Endothelial cell of umbilical vein (primary cell): ENCODE results near the gene SYK. TPM values are rescaled to one million over a fixed set of nuclear protein-coding genes. Genes with fewer than 3 reads are reported as not detected.

ENCODE experiments used
- BruUV-seq: library from RNA; stranded (reverse); fragments of 400-500 nt; replicated peaks from 2 replicates; lab custom pipeline; 2021; lab: Mats Ljungman, UMichigan
- CTCF ChIA-PET: fragments of 300-600, 350-600 bp; sonication (Branson Sonifier 250); formaldehyde crosslinking; loops from one replicate; lab custom pipeline; 2021; ENCODE audit warnings: antibody characterized with exemption, inconsistent platforms; lab: Charles Lee
- POLR2A ChIA-PET: fragments of 300-600, 350-600 bp; sonication (Branson Sonifier 250); formaldehyde crosslinking; loops from one replicate; lab custom pipeline; 2021; ENCODE audit warnings: antibody characterized with exemption, inconsistent platforms; lab: Charles Lee
- DNase-seq: peaks from one replicate; pipeline ENCODE4 v3.0.0-alpha.2; 2011; ENCODE audit warnings: low read depth, low spot score
- FAIRE-seq: peaks from 2 replicates; lab custom pipeline; 2011; peaks lifted over from hg19 to GRCh38; lab: Jason Lieb, UNC
- H2AFZ ChIP-seq: 2 replicates; pipeline ENCODE4 v1.6.0; 2012; ENCODE audit warnings: low read depth, low read length, control low read depth, inconsistent platforms
- H3K27ac ChIP-seq: 2 replicates; pipeline ENCODE4 v1.5.1; 2011; ENCODE audit warnings: low read depth, mild to moderate bottlenecking, control low read depth, low read length, moderate library complexity; ENCODE audit not compliant: insufficient read depth
- H3K27me3 ChIP-seq, 2 experiments: 2 replicates each; pipeline versions ENCODE4 v1.6.0 to v1.6.1; 2011; ENCODE audit warnings: low read length in 2 of 2, mixed read lengths in 1 of 2; ENCODE audit not compliant: control insufficient read depth in 2 of 2, insufficient read depth in 2 of 2
- H3K36me3 ChIP-seq, 2 experiments: 2 replicates in 1 of 2; 3 replicates in 1 of 2; pipeline ENCODE4 v1.5.1; 2011; ENCODE audit warnings: low read length in 2 of 2, mild to moderate bottlenecking in 1 of 2, moderate library complexity in 1 of 2; ENCODE audit not compliant: control insufficient read depth in 2 of 2, insufficient read depth in 2 of 2; ENCODE audit errors: extremely low read depth in 1 of 2
- H3K4me1 ChIP-seq: 3 replicates; pipeline ENCODE4 v1.5.1; 2011; ENCODE audit warnings: mild to moderate bottlenecking, low read length; ENCODE audit not compliant: control insufficient read depth, insufficient read depth; ENCODE audit errors: extremely low read depth
- H3K4me2 ChIP-seq: 2 replicates; pipeline ENCODE4 v1.6.1; 2011; ENCODE audit warnings: low read length, control low read depth, mixed read lengths; ENCODE audit not compliant: insufficient read depth
- H3K4me3 ChIP-seq, 3 experiments: fragments of 200-600 bp in 1 of 3; sonication (generic), shearing (Covaris generic) in 1 of 3; replicated peaks in 1 of 3; 2 replicates each; pipeline ENCODE4 v1.5.1; 2011 to 2016; ENCODE audit warnings: control low read depth in 3 of 3, low read length in 3 of 3, mild to moderate bottlenecking in 2 of 3, inconsistent platforms in 1 of 3, low read depth in 1 of 3, moderate library complexity in 1 of 3; ENCODE audit not compliant: insufficient read depth in 1 of 3
- H3K79me2 ChIP-seq: 2 replicates; pipeline ENCODE4 v1.6.0; 2012; ENCODE audit warnings: low read length, inconsistent platforms; ENCODE audit not compliant: control insufficient read depth, insufficient read depth
- H3K9ac ChIP-seq: replicated peaks from 2 replicates; pipeline ENCODE3; 2011; ENCODE audit warnings: low read length, control low read depth; ENCODE audit not compliant: insufficient read depth; ENCODE audit errors: extremely low read depth
- H3K9me1 ChIP-seq: replicated peaks from 3 replicates; pipeline ENCODE4 v1.6.0; 2011; ENCODE audit warnings: mild to moderate bottlenecking, low read length; ENCODE audit not compliant: control insufficient read depth, insufficient read depth; ENCODE audit errors: extremely low read depth
- H3K9me3 ChIP-seq: replicated peaks from 2 replicates; pipeline ENCODE4 v1.5.1; 2012; ENCODE audit warnings: low read length, inconsistent platforms; ENCODE audit not compliant: control insufficient read depth, insufficient read depth
- H4K20me1 ChIP-seq: replicated peaks from 2 replicates; pipeline ENCODE3; 2011; ENCODE audit warnings: mild to moderate bottlenecking, low read length; ENCODE audit not compliant: control insufficient read depth, insufficient read depth; ENCODE audit errors: extremely low read depth
- EZH2 ChIP-seq: IDR thresholded peaks from 2 replicates; pipeline ENCODE4 v1.6.1; 2012; ENCODE audit warnings: borderline replicate concordance, low read depth, mild to moderate bottlenecking, moderate library complexity, low read length, inconsistent platforms; ENCODE audit not compliant: severe bottlenecking
- FOS ChIP-seq: IDR thresholded peaks from 2 replicates; pipeline ENCODE4 v1.6.1; 2011; ENCODE audit warnings: mild to moderate bottlenecking, low read length, moderate library complexity, borderline replicate concordance; ENCODE audit not compliant: insufficient read depth
- GATA2 ChIP-seq: IDR thresholded peaks from 2 replicates; pipeline ENCODE4 v1.7.0; 2011; ENCODE audit warnings: low read depth, mild to moderate bottlenecking, moderate library complexity, mixed read lengths, low read length; ENCODE audit not compliant: insufficient read length, insufficient read depth
- JUN ChIP-seq: IDR thresholded peaks from 2 replicates; pipeline ENCODE4 v1.6.1; 2011; ENCODE audit warnings: borderline replicate concordance, low read depth; ENCODE audit not compliant: insufficient read length, insufficient read depth
- MYC ChIP-seq: IDR thresholded peaks from one replicate; pipeline ENCODE4 v1.6.1; 2011; ENCODE audit warnings: mild to moderate bottlenecking, low read depth, low read length
- POLR2A ChIP-seq: IDR thresholded peaks from 2 replicates; pipeline ENCODE4 v1.6.1; 2012; ENCODE audit warnings: low read depth, mild to moderate bottlenecking, control low read depth, low read length
- POLR2AphosphoS5 ChIP-seq: IDR thresholded peaks from 2 replicates; pipeline ENCODE4 v1.6.1; 2012; ENCODE audit warnings: low read depth, mild to moderate bottlenecking, control low read depth, low read length, moderate library complexity; ENCODE audit not compliant: insufficient read depth
- dilution Hi-C: fragments of 300-500 bp; cut with MboI; formaldehyde crosslinking; loops from one replicate; pipeline ENCODE4 v1.15.0; 2019; ENCODE audit warnings: low sequenced_read_pairs; ENCODE audit not compliant: extremely low pct_ligation_motif_present
- intact Hi-C: fragments of 100-400 bp; cut with micrococcal nuclease; formaldehyde crosslinking; loops from one replicate; pipeline ENCODE4 v1.10.0; 2022
- polyA plus RNA-seq, 4 experiments: library from polyadenylated mRNA; depleted of rRNA in 3 of 4; stranded (reverse) in 3 of 4; unstranded in 1 of 4; fragments of >200 nt; gene quantifications; 2 replicates each; pipeline versions ENCODE4 v1.2.1 to v1.2.3, GENCODE V29; 2011 to 2012; ENCODE audit warnings: missing spikeins in 1 of 4
- total RNA-seq: library from RNA; stranded (reverse); gene quantifications from 2 replicates; pipeline ENCODE4 v1.2.3, GENCODE V29; 2021
- TF ChIP-seq, protein P1 (sequence below), 2 donors: IDR thresholded peaks; 1 replicate in 1 of 2; 2 replicates in 1 of 2; pipeline ENCODE4 v1.5.1; 2011; ENCODE audit warnings: low read length in 2 of 2, mild to moderate bottlenecking in 2 of 2, moderate library complexity in 2 of 2, control low read depth in 1 of 2, inconsistent platforms in 1 of 2, low read depth in 1 of 2; ENCODE audit not compliant: insufficient read depth in 1 of 2; ENCODE audit errors: extremely low read depth in 1 of 2
- TF ChIP-seq, protein P2 (sequence below): IDR thresholded peaks from 2 replicates; pipeline ENCODE4 v1.6.1; 2011; ENCODE audit not compliant: insufficient read depth, insufficient read length

The SYK gene
- total and polyA plus RNA-seq, 2 donors (not counting 3 experiments of a cell fraction or from before 2014, with no cell fraction given) = not detected

DNA sequence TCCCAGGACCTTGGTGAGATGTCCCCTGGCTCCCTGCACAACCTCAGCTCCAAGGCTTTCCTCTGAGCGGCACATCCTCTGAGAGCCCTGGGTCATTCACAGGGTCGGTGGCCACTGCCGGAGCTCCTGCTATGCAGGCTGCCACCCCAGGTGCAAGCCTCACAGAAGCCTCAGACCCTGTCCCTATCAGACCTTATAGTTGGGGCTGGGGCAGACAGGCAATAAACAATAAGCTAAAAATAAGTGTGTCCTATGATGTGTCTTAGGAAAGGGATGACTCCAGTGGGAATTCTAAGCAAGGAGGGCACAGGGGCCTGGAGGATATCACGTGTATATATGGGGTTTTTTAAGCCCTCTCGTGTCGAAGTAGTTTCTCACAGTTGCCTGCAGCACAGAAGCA, 91.3 kb downstream of the SYK start:
- H4K20me1 ChIP-seq = no peaks in the 10 kb centered on the region
- no peak for DNase-seq
- no peaks in the 10 kb centered on the region for H3K9me3 ChIP-seq
- TF ChIP-seq POLR2A = no peak
- TF ChIP-seq, protein P1, sequence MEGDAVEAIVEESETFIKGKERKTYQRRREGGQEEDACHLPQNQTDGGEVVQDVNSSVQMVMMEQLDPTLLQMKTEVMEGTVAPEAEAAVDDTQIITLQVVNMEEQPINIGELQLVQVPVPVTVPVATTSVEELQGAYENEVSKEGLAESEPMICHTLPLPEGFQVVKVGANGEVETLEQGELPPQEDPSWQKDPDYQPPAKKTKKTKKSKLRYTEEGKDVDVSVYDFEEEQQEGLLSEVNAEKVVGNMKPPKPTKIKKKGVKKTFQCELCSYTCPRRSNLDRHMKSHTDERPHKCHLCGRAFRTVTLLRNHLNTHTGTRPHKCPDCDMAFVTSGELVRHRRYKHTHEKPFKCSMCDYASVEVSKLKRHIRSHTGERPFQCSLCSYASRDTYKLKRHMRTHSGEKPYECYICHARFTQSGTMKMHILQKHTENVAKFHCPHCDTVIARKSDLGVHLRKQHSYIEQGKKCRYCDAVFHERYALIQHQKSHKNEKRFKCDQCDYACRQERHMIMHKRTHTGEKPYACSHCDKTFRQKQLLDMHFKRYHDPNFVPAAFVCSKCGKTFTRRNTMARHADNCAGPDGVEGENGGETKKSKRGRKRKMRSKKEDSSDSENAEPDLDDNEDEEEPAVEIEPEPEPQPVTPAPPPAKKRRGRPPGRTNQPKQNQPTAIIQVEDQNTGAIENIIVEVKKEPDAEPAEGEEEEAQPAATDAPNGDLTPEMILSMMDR (IDR thresholded peaks at IDR 0.05; ENCODE audit: extremely low read depth in 1 of 2, insufficient read depth in 1 of 2, low read depth in 1 of 2, low read length in 2 of 2) = no peak
- TF ChIP-seq EZH2 = no peak
- TF ChIP-seq, protein P2, sequence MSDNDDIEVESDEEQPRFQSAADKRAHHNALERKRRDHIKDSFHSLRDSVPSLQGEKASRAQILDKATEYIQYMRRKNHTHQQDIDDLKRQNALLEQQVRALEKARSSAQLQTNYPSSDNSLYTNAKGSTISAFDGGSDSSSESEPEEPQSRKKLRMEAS = no peak
- no peak for TF ChIP-seq MYC
- no peak for TF ChIP-seq POLR2AphosphoS5
- TF ChIP-seq GATA2 = no peak
- TF ChIP-seq FOS = no peak
- TF ChIP-seq JUN = no peak
- H2AFZ ChIP-seq = no peak overlapping the region
- CTCF ChIA-PET = interaction anchor here (3.3 kb wide), 1 partner anchor 22 kb away, joined by 12 read pairs; no protein-coding TSS in a partner anchor
- H3K9me1 ChIP-seq = no peaks in the 10 kb centered on the region
- no peak overlapping the region for H3K9ac ChIP-seq
- FAIRE-seq = no peak
- dilution Hi-C loops = no loop called here
- H3K79me2 ChIP-seq = no peaks in the 10 kb centered on the region
- H3K4me2 ChIP-seq = no peak overlapping the region
- no peaks in the 10 kb centered on the region for H3K36me3 ChIP-seq
- no TSS peak for BruUV-seq
- POLR2A ChIA-PET = no interaction called here
- intact Hi-C loops = no loop called here
- no peaks in the 10 kb centered on the region for H3K4me1 ChIP-seq
- H3K4me3 ChIP-seq = no peak overlapping the region
- no peak overlapping the region for H3K27ac ChIP-seq
- H3K27me3 ChIP-seq = peaks cover 2 to 8% of the 10 kb centered on the region in 2 experiments
